ENCODE results near the gene TMEM150C.
"Not testable (repeated sequence)": the region's sequence is repeated elsewhere in the genome, so short reads cannot be mapped to it uniquely, and the experiment has no call there.

The TMEM150C gene

GRCh38 chr4:82567444-82567843, 5.7 kb upstream of the TMEM150C start:
- DNase-seq, result no peak

GRCh38 chr4:82562564-82562854, 721 bp upstream of the TMEM150C start:
- no peak for DNase-seq

- DNase-seq, result no peak
Observed at GRCh38 chr4:82560853-82561785, 669 bp downstream of the TMEM150C start.

- DNase-seq, result no peak
Observed at GRCh38 chr4:82559735-82560120, 2.1 kb downstream of the TMEM150C start.

DNA sequence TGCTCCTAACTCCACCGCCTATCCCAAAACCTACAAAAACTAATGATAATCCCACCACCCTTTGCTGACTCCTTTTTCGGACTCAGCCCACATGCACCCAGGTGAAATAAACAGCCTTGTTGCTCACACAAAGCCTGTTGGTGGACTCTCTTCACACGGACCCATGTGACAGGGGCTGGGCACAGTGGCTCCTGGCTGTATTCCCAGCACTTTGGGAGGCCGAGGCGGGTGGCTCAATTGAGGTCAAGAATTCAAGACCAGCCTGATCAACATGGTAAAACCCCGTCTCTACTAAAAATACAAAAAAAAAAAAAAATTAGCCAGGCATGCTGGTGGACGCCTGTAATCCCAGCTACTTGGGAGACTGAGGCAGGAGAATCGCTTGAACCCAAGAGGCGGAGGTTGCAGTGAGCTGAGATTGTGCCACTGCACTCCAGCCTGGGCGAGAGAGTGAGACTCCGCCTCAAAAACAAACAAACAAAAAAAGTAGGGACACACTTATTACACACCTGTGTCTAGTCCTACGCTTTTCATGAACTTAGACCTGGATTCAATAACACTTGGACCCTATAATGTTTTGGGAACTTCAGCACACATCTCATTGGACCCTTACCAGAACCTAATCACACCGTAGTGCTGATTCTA, 2.6 kb downstream of the TMEM150C start:
- DNase-seq, result not testable (repeated sequence)

DNA sequence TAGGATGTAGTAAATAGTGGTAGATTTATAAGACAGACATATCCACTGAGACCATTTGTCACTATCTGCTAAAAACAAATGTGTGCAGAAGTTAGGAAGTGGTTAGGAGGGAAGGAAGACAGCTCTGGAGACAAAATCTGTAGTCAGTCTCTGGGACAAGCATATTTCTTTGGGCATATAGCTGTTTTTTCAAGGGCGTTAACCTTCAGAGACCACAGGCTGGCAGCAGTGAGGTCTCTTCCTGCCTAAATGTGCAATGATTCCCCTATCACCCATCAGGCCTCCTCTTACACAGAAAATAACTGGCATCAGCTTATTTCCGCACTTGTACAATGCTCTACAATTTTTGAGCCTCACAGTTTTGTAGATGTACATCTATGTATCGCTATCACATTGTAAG, 6.5 kb downstream of the TMEM150C start:
- DNase-seq, result no peak

DNA sequence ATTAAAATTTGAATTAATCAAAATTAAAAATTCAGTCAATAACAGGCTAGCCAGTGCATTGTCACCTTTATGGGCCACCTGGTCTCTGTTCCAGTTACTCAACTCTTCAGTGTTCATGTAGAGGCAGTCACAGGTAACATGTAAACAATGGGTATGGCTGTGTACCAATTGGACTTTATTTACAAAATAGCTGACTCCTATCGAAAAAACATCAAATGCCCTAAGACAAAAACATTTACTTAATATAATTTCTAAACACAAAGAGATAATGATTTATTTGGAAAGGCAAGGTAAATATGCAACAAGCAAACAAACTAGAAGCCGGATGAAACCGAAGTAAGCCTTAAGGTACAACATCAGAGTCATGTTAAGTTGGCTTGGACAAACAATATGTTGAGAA, 8.8 kb downstream of the TMEM150C start:
- no peak for DNase-seq

DNA sequence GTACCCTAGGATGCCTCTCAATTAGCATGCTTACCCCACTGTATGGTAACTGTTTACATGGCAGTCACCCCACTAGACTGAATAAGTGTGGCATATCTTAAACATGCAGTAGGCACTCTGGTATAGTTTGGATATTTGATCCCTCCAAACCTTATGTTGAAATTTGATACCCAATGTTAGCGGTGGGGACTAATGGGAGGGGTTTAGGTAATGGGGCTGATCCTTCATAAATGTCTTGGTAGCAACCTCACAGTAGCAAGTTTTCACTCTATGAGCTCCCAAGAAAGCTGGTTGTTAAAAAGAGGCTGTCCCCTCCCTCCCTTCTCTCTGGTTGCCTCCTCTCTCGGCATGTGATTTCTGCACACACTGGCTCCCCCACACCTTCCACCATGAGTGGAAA, 10.1 kb downstream of the TMEM150C start:
- no peak for DNase-seq

- DNase-seq, result not testable (repeated sequence)
Observed at GRCh38 chr4:82547850-82548249, 13.9 kb downstream of the TMEM150C start.

GRCh38 chr4:82543131-82543530, 18.7 kb downstream of the TMEM150C start:
- DNase-seq, result no peak

GRCh38 chr4:82542642-82543041, 19.1 kb downstream of the TMEM150C start:
- no peak for DNase-seq

DNA sequence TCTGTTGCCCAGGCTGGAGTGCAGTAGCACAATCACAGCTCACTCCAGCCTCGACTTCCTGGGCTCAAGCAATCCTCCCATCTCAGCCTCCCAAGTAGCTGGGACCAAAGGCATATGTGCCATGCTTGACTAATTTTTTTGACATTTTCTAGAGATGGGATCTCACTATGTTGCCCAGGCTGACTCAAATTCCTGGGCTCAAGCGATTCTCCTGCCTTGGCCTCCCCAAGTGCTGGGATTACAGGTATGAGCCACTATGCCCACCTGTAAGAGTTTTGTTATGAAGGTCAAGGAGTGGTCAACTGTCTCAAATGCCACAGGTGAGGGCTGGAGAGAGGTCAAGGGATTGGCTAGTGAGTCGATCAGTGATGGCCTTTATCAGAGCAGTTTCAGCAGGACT, 32.5 kb downstream of the TMEM150C start:
- DNase-seq, result no peak

DNA sequence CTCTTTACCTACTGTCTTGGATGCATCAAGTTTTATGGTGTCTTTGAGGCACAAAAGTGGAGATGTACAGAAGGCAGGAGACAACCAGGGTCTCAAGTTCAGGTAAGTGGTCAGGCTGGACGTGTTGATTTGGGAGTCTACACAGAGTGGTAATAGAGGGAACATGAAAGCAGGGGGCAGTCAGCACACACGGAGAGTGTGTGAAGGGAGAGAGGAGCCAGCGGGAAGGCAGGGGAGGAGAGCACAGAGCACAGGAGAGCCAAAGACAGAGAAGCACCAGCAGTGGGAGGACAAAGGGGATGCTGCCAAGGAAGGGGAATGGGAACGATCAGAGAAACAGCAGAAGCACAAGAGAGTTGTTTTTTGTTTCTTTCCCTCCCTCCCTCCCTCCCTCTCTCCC, 32.9 kb downstream of the TMEM150C start:
- DNase-seq, result peak in 1 of 2 donors; percentile 6

- no peak for DNase-seq
Observed at GRCh38 chr4:82528074-82528473, 33.7 kb downstream of the TMEM150C start.

GRCh38 chr4:82525307-82525911, 36.4 kb downstream of the TMEM150C start:
- no peak for DNase-seq

- DNase-seq, result no peak
Observed at GRCh38 chr4:82524570-82525152, 37.1 kb downstream of the TMEM150C start.

- DNase-seq, result no peak
Observed at GRCh38 chr4:82523179-82523578, 38.6 kb downstream of the TMEM150C start.

GRCh38 chr4:82522472-82522871, 39.3 kb downstream of the TMEM150C start:
- DNase-seq, result no peak

DNA sequence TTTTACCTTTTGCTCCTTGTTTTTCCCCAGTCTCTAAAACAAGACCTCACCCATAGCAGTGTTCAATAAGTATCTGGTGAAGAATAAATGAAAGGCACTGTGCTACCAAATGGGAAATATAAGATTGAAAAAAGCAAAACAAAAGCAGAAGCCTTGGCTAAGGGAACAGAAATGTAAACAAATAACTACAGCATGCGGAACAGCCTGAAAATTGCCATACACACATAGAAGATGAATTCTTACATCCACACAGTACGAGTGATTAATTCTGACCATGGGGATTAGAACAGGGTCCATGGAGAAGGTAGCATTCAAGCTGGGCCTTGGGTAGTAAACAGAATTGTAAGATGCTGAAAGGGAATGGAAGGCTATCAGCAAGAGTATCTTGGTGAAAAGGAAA, 40.5 kb downstream of the TMEM150C start:
- no peak for DNase-seq

- no peak for DNase-seq
Observed at GRCh38 chr4:82519776-82520175, 42.0 kb downstream of the TMEM150C start.

GRCh38 chr4:82519072-82519471, 42.7 kb downstream of the TMEM150C start:
- no peak for DNase-seq

GRCh38 chr4:82517043-82517442, 44.7 kb downstream of the TMEM150C start:
- DNase-seq, result no peak

GRCh38 chr4:82515705-82516104, 46.1 kb downstream of the TMEM150C start:
- peak; percentile 74 to 88 for DNase-seq

- no peak for DNase-seq
Observed at GRCh38 chr4:82513382-82513781, 48.4 kb downstream of the TMEM150C start.

Data from hippocampal formation (tissue), 2 donors.